NCI-H2171 treated with DMSO at 0.1 percent for 48 hours (cell line): ENCODE results near the gene LRRIQ3.
"Not testable (repeated sequence)": the region's sequence is repeated elsewhere in the genome, so short reads cannot be mapped to it uniquely, and the experiment has no call there.

Experiments
- DNase-seq: peaks from one replicate; lab custom pipeline; 2025; lab: John Stamatoyannopoulos, UW

LRRIQ3 gene, protein sequence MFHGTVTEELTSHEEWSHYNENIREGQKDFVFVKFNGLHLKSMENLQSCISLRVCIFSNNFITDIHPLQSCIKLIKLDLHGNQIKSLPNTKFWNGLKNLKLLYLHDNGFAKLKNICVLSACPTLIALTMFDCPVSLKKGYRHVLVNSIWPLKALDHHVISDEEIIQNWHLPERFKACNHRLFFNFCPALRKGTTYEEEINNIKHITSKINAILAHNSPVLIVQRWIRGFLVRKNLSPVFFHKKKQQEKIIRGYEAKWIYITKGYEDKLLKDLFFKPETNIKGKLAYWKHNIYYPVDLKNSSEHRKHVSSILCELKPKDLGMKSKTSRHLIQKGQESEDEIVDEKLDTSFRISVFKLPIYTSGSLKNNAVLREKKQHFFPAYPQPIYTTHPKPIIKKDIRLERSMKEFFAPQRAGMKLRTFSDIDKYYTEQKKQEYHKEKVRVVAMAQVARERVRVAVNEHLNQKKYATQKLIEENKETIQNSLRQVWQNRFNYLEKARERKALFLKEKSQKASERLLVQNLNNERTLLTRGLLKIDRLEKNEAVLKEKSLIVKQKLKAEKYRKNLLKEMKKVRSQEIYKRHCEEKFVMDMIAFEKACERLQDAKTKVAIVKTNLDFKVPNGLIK

DNA sequence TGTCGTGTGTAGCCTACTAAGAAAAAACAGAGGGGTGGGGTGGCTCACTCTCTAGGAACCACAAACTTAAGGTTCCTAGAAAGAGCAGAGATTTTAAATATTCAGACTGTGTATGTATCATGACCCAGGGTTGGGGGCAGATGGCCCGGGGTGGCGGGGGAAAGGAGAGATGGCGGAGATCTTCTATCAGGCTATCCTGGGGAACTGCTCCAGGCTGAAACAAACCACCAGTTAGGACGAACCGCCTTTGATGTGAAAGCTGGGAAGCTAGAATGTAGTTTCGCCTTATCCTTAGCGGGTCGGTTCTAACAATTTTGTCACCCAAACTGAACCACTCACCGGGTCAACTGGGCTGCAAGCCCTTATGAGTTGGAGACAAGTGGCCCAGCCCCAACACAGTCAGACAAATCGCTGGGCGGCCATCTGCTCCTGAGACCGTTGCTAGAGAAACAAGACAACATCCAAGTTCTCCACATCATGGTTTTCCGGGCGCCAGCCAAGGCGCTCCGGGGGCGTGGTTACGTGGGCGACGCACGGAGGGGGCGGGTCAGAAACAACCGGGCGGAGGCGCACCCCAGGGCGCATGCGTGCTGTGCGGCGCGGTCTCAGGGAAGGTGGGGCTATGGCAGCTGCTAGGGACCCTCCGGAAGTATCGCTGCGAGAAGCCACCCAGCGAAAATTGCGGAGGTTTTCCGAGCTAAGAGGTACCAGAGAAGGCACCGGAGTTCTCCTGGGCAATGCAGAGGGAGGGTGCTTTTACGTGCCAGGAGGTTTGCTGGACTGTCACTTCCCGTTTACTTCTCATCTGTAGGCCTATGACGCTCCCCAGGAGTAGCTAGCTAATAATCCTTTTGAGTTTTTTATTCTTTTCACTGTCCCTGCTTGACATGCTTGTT, at the start of gene LRRIQ3, which contains the start of gene FPGT:
TSS of gene LRRIQ3 (minus strand) at position 520 of the 896 bp plus-strand sequence. CDS start 14,492 bp downstream, outside the sequence.
TSS of gene FPGT (plus strand) at position 586 of the 896 bp plus-strand sequence. CDS start at position 623, 37 bp downstream.
- peak; percentile 97 for DNase-seq

GRCh38 chr1:74246315-74246714, 48.3 kb upstream of the LRRIQ3 start:
- no peak for DNase-seq

DNA sequence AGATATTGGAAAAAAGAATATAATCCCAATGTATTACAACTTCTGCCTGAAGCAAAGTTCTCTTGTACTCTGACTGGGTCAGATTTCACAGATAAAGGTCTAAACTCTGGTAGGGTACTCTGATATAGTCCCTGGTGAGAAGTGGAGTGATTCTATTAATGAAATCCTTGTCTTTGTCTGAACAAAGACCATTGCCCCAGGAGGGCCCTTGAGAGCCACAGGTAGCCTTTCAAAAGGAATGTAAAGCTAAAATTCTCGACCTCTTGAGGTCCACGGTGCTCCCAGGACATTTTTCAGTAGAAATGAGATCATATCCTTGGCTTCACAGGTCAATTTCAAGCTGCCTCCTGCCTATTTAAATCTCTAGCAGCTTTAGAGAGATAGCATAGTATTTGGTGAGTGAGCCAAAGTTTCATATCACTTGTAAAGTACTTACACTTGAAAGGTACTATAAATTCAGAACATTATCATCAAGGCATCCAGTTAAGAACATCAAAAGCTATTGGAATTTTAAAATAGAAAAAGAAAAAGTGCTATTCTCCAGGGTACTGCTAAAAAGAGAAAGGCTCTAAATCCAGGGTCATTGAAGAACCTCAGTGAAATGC, 47.3 kb upstream of the LRRIQ3 start:
- DNase-seq = no peak

DNA sequence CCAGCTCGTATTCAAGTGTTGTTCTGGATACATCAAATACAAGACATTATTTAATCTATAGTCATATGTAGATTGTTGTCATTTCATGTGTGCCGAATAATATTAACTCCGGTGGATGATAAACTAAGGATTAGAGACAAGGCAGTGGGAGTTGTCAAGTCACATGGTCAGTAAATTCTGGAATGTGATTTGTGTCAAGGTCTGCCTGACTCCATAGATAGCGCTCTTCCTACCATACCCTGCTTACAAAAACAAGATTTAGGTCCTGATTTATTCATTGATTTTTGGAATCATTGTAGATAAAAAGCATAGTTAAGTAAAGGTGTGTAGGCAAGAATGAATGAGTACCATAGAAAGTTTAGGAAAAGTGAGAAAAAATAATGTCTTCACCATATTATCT, 39.8 kb upstream of the LRRIQ3 start:
- DNase-seq = no peak

DNA sequence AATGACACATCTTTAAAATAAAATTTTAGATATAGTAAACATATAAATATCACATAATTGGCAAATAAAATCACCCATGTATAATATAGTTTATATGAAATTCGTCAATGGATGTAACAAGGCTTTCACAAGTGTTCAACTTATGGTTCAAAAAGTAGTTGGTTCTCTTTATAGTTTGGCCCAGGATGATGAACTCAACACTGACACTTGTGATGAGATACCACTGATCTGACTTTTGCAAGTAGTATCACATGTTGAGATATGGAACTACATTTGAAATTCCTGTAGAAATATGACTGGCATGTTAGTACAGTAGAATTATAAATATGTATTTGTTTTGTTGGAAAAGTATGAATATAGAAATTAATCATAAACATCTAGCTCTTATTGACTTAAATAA, 39.1 kb upstream of the LRRIQ3 start:
- no peak for DNase-seq

- no peak for DNase-seq
Observed at GRCh38 chr1:74236440-74236839, 38.5 kb upstream of the LRRIQ3 start.

- no peak for DNase-seq
Observed at GRCh38 chr1:74235153-74235552, 37.2 kb upstream of the LRRIQ3 start, which contains the start of gene TNNI3K. Gene TNNI3K (plus strand): TSS chr1:74235387. CDS start chr1:74235452, 65 bp downstream.

GRCh38 chr1:74223453-74223852, 25.5 kb upstream of the LRRIQ3 start:
- no peak for DNase-seq

DNA sequence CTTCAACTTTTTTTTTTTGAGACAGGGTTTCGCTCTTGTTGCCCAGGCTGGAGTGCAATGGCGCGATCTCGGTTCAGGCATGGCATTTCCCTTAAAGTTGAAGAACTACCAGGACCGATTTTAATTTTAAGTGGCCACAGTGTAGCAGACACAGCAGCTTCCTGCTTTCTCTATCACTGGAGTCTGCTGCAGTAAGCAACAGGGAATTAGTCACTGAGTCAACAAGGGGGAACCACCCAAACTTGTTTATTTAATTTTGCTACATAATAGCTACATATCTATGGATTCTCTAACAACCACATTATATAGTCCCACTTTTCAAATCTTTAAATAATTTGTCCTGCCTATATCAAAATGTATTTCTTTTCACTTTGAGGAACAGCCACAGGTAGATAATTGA, 24.7 kb upstream of the LRRIQ3 start:
- no peak for DNase-seq

DNA sequence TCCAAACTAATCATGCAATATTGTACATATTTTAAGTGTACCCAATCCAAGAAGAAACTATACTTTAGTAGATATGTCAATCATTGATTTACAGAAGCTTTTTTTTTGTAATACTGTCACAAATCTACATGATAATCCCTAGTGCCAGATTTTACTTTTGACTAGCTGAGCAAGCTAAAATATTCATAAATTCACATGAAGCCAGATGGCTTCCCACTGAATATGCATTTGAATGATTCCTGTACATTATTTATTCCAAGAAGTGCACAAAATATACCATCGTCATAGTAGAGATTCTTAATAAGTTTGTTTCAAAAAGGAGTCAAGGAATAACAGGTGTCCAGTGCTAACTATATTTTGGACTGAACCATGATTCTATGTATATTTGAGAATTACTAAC, 17.3 kb upstream of the LRRIQ3 start:
- no peak for DNase-seq

GRCh38 chr1:74205266-74205665, 7.3 kb upstream of the LRRIQ3 start:
- no peak for DNase-seq

GRCh38 chr1:74199504-74199903, 1.5 kb upstream of the LRRIQ3 start:
- DNase-seq = no peak

DNA sequence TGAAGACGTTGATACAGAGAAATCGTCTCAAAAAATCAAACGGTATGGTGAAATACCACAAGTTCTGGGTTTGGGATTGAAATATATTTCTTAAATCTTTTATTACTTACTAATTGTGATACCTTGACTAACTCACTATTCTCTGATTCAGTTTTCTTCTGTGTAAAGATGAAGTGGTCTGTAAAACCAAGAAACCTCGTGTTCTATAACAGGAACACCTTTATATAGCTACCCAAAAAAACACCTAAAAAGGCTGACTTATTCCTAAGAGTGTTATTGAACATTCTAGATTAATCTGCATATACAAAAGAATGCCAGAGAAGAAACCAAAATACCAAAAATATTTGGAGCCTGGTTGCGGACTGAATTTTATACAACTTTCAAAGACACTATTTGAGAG, 721 bp downstream of the LRRIQ3 start:
- DNase-seq = no peak

DNA sequence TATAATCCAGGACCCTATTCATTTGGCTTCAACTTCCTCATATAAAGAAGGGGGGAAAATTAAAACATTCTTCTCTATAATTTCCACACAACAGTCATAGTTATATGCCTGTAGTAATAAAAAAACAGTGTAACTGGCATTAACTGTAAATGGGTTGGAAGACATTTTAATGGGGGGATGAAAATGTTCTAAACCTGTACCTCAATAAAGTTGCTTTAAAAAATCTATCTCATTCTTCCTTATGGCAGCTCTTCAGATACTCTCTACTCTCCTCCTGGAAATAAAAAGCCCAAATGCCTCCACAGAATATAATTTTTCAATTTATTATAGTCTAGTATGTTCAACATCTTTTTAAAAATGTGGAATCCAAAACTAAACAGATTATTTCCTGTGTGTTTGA, 2.6 kb downstream of the LRRIQ3 start:
- DNase-seq = no peak

DNA sequence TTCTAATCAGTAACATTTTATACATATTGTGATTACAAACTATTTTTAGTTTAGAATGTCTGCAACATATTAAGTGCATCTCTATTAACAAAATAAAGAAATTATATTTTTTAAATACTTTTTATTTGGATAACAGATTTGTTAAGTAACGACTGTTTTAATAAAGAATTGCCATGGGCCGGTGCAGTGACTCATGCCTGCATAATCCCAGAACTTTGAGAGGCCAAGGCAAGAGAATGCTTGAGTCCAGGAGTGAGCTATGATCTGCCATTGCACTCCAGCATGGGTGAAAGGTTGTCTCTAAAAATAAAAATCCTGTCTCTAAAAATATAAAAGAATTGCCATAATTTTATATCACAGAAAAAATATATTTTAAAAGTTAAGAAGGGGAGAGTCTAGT, 4.1 kb downstream of the LRRIQ3 start:
- DNase-seq = no peak

- DNase-seq = no peak
Observed at GRCh38 chr1:74180490-74180889, 17.5 kb downstream of the LRRIQ3 start.

GRCh38 chr1:74174423-74174822, 23.6 kb downstream of the LRRIQ3 start:
- DNase-seq = not testable (repeated sequence)

DNA sequence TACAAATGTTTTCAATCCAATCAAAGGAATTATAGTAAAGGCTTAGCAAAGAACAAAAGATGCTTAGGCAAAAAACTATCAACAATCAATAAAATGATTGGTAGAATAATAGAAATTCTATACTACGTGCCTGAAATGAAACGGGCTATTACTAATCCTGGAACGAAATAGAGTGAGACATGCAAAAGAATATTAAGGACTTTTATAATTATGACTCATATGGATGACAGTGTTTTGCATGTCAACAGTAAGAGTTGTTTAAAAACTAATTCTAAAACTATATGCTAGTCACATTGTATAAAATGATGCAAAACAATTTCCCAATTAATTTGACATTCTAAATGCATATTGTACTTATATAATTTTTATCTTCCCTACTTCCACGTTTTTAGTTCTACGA, 35.6 kb downstream of the LRRIQ3 start:
- no peak for DNase-seq

DNA sequence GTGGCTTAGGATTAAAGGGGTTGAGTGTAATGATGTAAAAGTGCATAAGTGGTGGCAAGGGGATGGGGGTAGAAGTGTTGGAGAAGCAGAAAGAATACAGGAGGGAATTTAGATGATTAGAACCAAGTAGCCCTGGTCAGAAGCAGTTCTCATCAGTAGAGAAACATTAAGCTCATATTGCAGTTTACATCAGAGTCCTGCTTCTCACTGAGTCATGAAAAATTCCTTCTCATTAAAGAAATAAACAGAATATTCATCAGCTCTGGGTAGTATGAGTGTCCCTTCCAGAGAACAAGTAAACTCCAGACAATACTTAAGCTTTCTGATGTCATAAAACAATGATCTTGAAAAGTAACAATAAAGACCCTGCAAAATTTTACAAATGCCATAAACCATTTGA, 36.5 kb downstream of the LRRIQ3 start:
- no peak for DNase-seq

DNA sequence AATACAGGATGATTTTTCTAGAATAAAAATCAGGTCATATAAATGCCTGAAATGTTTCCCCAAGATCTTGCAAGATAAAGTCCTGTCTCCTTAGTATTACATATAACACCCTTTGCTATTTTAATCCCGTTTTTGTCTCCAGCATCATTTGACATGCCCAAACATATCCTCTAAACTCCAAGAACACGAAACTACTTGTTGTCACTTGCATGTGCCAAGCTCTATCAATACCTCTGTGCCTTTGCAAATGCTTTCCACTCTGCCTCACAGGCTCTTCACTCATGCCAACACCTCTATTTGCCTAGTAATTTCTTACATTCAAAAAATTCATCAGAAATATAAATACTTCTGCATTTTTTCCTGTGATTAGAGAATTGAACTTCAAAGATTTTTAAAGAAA, 37.9 kb downstream of the LRRIQ3 start:
- DNase-seq = no peak

DNA sequence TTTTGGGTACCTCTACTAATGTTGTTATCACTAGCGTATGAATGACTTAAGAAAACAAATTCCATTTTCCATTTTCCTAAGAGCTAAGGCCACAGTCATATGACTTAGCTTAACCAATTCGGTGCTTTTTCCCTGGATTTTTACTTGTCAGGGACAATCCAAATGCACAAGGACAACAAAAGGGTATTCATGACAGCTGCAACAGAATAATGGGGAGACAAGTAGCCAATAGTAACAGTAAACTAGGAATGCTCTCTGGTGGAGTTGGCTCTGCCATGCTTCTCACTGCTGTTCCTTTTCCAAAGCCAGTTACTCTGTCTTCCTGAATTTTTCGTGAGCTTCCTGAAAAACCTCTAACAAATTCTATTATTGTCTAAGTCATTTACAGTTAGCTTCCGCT, 52.9 kb downstream of the LRRIQ3 start:
- DNase-seq = no peak

DNA sequence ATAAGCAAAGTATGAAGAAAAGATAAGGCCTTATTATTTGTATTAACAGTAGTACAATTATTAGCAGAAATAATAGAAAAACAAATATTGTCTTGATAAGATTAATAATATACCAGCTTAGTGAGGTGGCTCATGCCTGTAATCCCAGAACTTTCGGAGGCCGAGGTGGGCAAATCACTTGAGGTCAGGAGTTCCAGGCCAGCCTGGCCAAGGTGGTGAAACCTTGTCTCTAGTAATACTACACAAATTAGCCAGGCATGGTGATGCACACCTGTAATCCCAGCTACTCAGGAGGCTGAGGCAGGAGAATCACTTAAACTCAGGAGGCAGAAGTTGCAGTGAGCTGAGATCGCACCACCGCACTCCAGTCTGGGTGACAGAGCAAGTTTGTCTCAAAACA, 80.6 kb downstream of the LRRIQ3 start:
- DNase-seq = not testable (repeated sequence)
